SU-DHL-6 (cell line): ENCODE results near the gene DOCK9.

ENCODE experiments used
- H2AFZ ChIP-seq: fragments of 200-600 bp; sonication (generic); 2 replicates; pipeline ENCODE4 v1.6.1; 2014; ENCODE audit warnings: low read depth, mild to moderate bottlenecking, moderate library complexity, mixed read lengths, antibody characterized with exemption, low read length; ENCODE audit not compliant: severe bottlenecking
- H3F3A ChIP-seq: fragments of 200-600 bp; shearing (Covaris generic); 2 replicates; pipeline ENCODE4 v1.6.0; 2016; ENCODE audit warnings: antibody characterized with exemption, mild to moderate bottlenecking; ENCODE audit not compliant: insufficient read depth
- H3K27ac ChIP-seq: fragments of 200-600 bp; sonication (generic); 2 replicates; pipeline ENCODE4 v1.5.1; 2016; ENCODE audit warnings: low read depth, mild to moderate bottlenecking, low read length, moderate library complexity, mixed read lengths
- H3K27me3 ChIP-seq: fragments of 200-600 bp; sonication (generic), shearing (Covaris generic); 2 replicates; pipeline ENCODE4 v1.6.0; 2014; ENCODE audit warnings: mild to moderate bottlenecking, low read length
- H3K36me3 ChIP-seq: fragments of 200-600 bp; sonication (generic); 2 replicates; pipeline ENCODE4 v1.6.1; 2014; ENCODE audit warnings: mild to moderate bottlenecking, low read length, mixed read lengths
- H3K4me2 ChIP-seq: fragments of 300-600, 200-600 bp; shearing (Covaris generic), sonication (generic); 2 replicates; pipeline ENCODE4 v1.6.0; 2014; ENCODE audit warnings: low read length, low read depth, mild to moderate bottlenecking; ENCODE audit not compliant: poor library complexity, severe bottlenecking
- H3K4me3 ChIP-seq: fragments of 200-600 bp; sonication (generic); 2 replicates; pipeline ENCODE4 v1.5.1; 2014; ENCODE audit warnings: antibody characterized with exemption, low read length, mild to moderate bottlenecking, mixed read lengths; ENCODE audit not compliant: insufficient read depth, poor library complexity, severe bottlenecking
- H3K79me2 ChIP-seq: fragments of 200-600 bp; sonication (generic); 2 replicates; pipeline ENCODE4 v1.6.1; 2014; ENCODE audit warnings: mild to moderate bottlenecking, low read length, moderate library complexity; ENCODE audit not compliant: insufficient read depth
- H3K9ac ChIP-seq: fragments of 200-600 bp; sonication (generic); 2 replicates; pipeline ENCODE4 v1.7.0; 2014; ENCODE audit warnings: mild to moderate bottlenecking, low read length
- H3K9me2 ChIP-seq: fragments of 200-600 bp; sonication (generic); replicated peaks from 2 replicates; pipeline ENCODE4 v1.6.1; 2014; ENCODE audit warnings: low read length; ENCODE audit not compliant: insufficient read depth
- H3K9me3 ChIP-seq: fragments of 200-600 bp; sonication (generic); 2 replicates; pipeline ENCODE4 v1.6.1; 2014; ENCODE audit warnings: low read length, mixed read lengths; ENCODE audit not compliant: insufficient read depth
- H4K20me1 ChIP-seq: fragments of 200-600 bp; sonication (generic); 2 replicates; pipeline ENCODE4 v1.6.1; 2014; ENCODE audit warnings: low read depth, mild to moderate bottlenecking, antibody characterized with exemption, low read length, moderate library complexity, mixed read lengths
- EZH2phosphoT487 ChIP-seq: fragments of 200-600 bp; sonication (generic), shearing (Covaris generic); conservative IDR thresholded peaks from 2 replicates; pipeline ENCODE4 v1.6.1; 2018; ENCODE audit warnings: mild to moderate bottlenecking, antibody characterized with exemption, low read length, moderate library complexity, mixed read lengths
- TF ChIP-seq, protein P1 (sequence below): fragments of 200-600 bp; sonication (generic); IDR thresholded peaks from one replicate; pipeline ENCODE4 v1.5.1; 2017; ENCODE audit warnings: antibody characterized with exemption, mild to moderate bottlenecking, low read length, moderate library complexity; ENCODE audit not compliant: insufficient read depth, poor library complexity, severe bottlenecking

Gene DOCK9

GRCh38 chr13:98889419-98890085 is 88.3 kb downstream of the DOCK9 start:
- Histone ChIP-seq H3K9ac (no peak overlapping the region), H3K4me2 (no peak overlapping the region), H3K79me2 (no peaks in the 10 kb centered on the region), H3F3A (no peaks in the 10 kb centered on the region), H4K20me1 (no peaks in the 10 kb centered on the region), H3K9me2 (no peaks in the 10 kb centered on the region), H3K27me3 (no peaks in the 10 kb centered on the region), H3K9me3 (no peaks in the 10 kb centered on the region), H3K36me3 (no peaks in the 10 kb centered on the region), H2AFZ (no peak overlapping the region), H3K27ac (no peak overlapping the region), H3K4me3 (no peak overlapping the region)
- no peak for TF ChIP-seq EZH2phosphoT487
- TF ChIP-seq, protein P1, sequence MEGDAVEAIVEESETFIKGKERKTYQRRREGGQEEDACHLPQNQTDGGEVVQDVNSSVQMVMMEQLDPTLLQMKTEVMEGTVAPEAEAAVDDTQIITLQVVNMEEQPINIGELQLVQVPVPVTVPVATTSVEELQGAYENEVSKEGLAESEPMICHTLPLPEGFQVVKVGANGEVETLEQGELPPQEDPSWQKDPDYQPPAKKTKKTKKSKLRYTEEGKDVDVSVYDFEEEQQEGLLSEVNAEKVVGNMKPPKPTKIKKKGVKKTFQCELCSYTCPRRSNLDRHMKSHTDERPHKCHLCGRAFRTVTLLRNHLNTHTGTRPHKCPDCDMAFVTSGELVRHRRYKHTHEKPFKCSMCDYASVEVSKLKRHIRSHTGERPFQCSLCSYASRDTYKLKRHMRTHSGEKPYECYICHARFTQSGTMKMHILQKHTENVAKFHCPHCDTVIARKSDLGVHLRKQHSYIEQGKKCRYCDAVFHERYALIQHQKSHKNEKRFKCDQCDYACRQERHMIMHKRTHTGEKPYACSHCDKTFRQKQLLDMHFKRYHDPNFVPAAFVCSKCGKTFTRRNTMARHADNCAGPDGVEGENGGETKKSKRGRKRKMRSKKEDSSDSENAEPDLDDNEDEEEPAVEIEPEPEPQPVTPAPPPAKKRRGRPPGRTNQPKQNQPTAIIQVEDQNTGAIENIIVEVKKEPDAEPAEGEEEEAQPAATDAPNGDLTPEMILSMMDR, result no peak

GRCh38 chr13:98888890-98889279 is 89.0 kb downstream of the DOCK9 start:
- no peaks in the 10 kb centered on the region for H3K9me3 ChIP-seq
- H3K4me2 ChIP-seq, result no peak overlapping the region
- H3K27me3 ChIP-seq, result no peaks in the 10 kb centered on the region
- H3K4me3 ChIP-seq, result no peak overlapping the region
- no peak overlapping the region for H3K9ac ChIP-seq
- H3K9me2 ChIP-seq, result no peaks in the 10 kb centered on the region
- no peak for TF ChIP-seq EZH2phosphoT487
- TF ChIP-seq, protein P1, result no peak
- no peaks in the 10 kb centered on the region for H3F3A ChIP-seq
- no peaks in the 10 kb centered on the region for H3K36me3 ChIP-seq
- no peaks in the 10 kb centered on the region for H4K20me1 ChIP-seq
- no peaks in the 10 kb centered on the region for H3K79me2 ChIP-seq
- H2AFZ ChIP-seq, result no peak overlapping the region
- H3K27ac ChIP-seq, result no peak overlapping the region

DNA sequence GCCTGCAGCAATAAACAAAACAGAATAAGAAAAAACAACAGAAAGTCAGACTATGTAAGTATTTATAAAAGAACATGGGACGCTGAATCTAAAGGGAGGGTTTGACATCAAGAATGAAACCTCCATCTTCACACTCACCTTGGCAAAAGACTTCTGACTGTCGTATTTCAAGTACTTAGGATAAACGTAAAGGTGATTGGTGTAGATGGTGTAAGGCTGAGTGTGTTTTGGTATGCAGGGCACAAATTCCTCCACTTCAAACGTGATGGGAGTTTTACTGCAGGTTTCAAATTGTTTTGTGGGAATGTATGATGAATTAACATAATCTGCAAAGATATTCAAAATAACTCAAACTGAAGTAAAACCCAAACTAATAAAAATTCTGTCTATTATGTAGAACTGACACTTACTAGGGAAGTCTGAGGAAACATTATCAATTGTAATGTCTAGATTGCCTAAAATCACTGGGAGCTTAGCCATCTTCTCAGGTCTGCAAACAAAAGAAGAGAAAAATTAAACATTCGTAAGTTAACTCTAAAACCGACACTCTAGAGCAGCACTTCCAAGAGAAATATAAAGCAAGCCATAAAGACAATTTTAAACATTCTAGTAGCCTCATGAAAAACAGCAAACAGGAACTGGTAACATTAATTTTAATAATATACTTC is 89.5 kb downstream of the DOCK9 start:
- no peaks in the 10 kb centered on the region for H3K79me2 ChIP-seq
- H3K27ac ChIP-seq, result no peak overlapping the region
- no peak overlapping the region for H3K9ac ChIP-seq
- H2AFZ ChIP-seq, result no peak overlapping the region
- TF ChIP-seq, protein P1, result no peak
- TF ChIP-seq EZH2phosphoT487, result no peak
- H3K36me3 ChIP-seq, result no peaks in the 10 kb centered on the region
- H3K9me2 ChIP-seq, result no peaks in the 10 kb centered on the region
- H4K20me1 ChIP-seq, result no peaks in the 10 kb centered on the region
- H3K4me3 ChIP-seq, result no peak overlapping the region
- no peak overlapping the region for H3K4me2 ChIP-seq
- H3K27me3 ChIP-seq, result no peaks in the 10 kb centered on the region
- no peaks in the 10 kb centered on the region for H3F3A ChIP-seq
- no peaks in the 10 kb centered on the region for H3K9me3 ChIP-seq
